ENCODE results near the gene GABRG1.

The GABRG1 gene
- total RNA-seq = 0 reads per million in 4 donors

DNA sequence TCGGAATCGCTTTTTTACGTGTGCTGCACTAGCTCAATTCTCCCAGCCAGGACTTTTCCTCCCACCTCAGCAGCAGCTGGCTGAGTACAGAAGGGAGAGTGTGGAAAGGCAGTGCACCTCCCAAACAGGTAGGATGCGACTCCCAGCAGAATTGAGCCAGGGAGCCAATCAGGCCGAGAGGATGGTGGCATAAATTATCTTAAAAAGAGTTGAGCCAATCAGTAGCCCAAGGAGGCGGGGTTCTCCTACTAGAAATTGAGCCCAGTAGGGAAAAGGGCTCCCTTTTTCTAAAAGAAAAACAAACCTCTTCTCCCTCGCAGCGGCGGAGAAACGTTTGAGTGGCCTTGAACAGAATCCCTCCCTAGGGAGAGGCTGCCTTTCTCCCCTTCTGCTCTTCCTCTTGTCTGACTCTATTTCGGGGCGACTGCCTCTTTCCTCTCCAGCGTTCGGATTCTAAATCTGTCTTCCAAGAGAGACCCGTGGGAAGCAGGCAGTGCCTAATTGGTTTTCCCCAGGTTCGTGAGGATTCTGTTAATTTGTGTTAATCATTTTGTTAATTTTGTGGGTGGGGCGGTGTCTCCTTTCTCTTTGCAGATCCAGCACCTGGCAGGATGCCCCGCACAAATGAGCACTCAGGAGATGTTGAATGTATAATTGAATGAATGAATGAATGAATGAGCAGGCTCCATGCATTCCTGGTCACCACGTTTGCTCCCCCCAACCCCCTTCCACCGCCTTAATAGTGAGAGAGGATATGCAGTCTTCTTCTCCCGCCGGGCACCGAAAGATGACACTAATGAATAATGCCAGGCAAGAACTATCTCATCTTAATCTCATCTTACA, at the start of gene GABRG1:
TSS of gene GABRG1 (minus strand) at position 142 of the 843 bp plus-strand sequence. CDS start at position 1, 141 bp downstream.
- no peak for DNase-seq

DNA sequence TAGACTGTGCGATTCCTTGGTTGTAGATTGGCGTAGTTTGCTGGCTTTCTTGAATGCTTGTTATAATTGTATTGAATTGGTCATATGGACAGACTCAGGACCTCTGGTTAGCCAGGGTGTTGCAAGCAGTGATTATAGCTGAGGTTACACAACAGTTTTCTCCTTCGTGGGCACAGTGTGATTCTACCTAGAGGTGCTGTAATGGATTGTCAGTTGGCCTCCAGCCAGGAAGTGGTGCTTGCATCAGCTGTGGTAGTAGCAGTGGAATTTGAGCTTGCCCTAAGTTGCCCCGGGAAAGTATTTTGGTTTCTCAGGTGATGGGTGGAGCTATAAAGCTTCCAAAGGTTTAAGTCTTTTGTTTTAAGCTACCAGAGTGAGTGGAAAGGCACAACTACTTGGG, 23.1 kb upstream of the GABRG1 start:
- no peak for DNase-seq

- DNase-seq = no peak
These were observed 7.7 kb upstream of the GABRG1 start for GRCh38 chr4:46131498-46132057.

DNA sequence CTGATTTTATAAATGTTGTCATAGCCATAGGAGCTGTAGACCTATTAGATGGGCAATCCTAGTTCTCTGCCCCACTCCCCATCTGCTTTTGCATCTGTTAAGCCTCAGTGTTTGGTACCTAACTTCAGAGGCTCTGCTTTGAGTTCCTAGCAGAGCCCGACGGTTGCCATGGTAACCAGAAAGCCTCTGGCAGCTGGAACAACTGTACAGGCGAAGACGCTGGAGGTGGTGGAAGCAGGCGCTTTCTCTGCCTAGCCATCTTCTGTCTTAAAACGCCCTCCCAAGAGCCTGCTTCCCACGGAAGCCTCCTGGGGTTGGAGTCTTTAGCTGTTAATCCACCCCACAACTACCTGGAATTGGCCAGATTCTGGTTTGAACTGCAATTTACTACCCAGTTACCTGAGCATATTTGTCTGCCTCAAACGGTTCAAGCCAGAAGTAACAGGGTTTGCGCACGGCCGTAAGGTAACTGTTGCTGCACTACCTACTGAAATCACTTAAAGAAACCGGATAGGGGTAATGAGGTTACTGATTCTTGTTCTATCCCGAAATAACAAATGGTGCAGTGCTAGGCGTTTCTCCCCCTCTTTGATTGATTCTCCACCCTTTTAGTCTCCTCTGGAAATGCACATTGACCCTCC, 1.0 kb upstream of the GABRG1 start:
- no peak for DNase-seq

- DNase-seq = no peak
These were observed 42.2 kb downstream of the GABRG1 start for GRCh38 chr4:46081674-46082073.

GRCh38 chr4:46081248-46081647, 42.6 kb downstream of the GABRG1 start:
- DNase-seq = no peak

- DNase-seq = no peak
These were observed 50.1 kb downstream of the GABRG1 start for GRCh38 chr4:46073778-46074177.

DNA sequence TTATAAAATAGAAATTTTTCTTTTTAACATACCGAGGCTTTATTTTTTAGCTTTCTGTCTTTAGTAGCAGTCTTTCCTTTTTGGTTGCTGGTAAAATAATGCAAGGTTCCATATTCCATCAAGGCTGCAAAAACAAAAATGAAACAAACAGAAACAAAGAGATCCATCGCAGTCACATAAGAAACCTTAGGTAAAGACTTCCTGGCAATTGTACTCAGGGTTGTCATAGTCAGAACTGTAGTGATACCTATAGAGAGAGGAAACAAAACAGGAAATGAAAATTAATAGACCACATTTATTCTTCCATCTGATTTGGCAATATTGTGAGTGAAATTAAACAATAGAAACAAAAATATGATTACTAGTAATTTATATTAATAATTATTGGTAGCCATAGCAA, 72.5 kb downstream of the GABRG1 start:
- no peak for DNase-seq

- no peak for DNase-seq
These were observed 91.8 kb downstream of the GABRG1 start for GRCh38 chr4:46032056-46032455.

DNA sequence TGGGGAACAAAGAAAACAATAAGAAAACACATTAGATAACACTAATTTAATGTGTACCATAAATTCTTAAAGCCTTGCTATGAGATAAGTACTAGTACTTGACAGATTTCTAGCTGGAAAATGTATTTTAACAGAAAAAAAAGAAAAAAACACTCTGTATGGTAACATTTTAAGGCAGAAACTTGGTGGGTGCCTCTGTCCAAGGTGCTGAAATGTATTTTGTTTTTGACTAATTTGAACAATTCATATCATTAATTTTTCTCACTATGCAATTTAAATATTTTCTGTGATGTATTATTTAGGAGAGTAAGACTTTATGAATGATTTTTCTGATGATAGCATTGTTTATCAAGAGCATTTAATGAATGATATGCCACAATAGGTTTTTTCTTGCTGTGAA, 107.5 kb downstream of the GABRG1 start:
- DNase-seq = no peak

DNA sequence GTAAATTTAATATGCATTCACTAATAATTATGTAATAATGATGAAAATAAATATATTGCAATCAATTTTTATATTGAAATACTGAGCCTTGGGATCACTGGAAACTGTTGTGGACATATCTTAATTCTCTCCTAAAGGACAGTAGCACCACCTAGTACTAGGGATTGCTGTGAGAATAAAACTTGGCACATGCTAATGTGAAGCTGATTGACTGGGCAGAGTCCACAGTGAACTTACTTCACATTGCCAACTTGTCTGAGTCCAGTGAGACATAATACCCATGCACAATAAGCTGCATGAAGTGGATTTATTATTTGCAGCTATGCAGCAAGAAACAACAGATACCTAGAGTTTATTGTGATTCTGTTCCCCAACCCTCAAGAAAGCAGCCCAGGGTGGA, 131.1 kb downstream of the GABRG1 start:
- DNase-seq = no peak

GRCh38 chr4:45989775-45990174, 134.1 kb downstream of the GABRG1 start:
- no peak for DNase-seq

DNA sequence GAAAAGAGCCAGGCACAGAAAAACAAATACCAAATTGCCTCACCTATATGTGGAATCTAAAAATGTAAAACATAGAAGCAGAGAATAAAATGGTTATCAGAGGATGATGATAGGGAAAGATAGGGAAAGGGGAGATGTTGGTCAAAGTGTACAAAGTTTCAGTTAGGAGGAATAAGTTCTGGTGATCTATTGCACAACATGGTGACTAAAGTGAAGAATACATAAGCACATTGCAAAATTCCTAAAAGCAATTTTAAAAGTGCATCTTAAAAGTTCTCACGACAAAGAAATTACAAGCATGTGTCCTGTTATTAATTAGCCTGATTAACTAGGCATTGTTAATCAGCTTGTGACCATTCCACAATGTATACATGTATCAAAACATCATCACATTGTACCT, 136.0 kb downstream of the GABRG1 start:
- no peak for DNase-seq
